Subcutaneous adipose tissue (tissue), 4 donors: Measurements from ENCODE around the gene SLC6A7. TPM values are rescaled to one million over a fixed set of nuclear protein-coding genes. Genes with fewer than 3 reads are reported as not detected.

Experiments used
- total RNA-seq, 4 donors: library from RNA; depleted of rRNA; stranded (reverse); fragments of >200 nt; gene quantifications; one replicate each; pipeline ENCODE4 v1.1.0, GENCODE V29; 2016
- TF ChIP-seq, protein P1 (sequence below): fragments of 450-650 bp; IDR thresholded peaks from one replicate; pipeline ENCODE4 v1.5.1; 2016; ENCODE audit warnings: low read depth, mild to moderate bottlenecking, control low read depth, antibody characterized with exemption, moderate library complexity

SLC6A7 gene
- total RNA-seq, 4 donors from 2014 or later: 0.17 TPM; not detected in 3

DNA sequence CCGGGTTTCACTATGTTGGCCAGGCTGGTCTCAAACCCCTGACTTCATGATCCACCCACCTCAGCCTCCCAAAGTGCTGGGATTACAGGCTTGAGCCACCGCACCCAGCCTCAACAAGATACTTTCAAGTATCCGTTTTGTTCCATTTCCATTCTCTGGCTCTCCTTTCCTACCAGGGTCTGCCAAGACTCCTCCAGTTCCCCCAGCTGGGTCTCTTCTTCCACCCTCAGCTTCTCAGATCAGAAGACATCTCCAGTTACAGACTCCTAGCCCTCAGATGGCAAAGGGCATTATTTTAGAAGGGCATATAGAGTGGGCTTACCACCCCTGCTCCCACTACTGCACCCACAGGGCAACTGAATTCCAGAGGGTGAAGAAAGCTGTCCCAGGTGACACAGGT is 32.7 kb upstream of the SLC6A7 start:
- TF ChIP-seq, protein P1, sequence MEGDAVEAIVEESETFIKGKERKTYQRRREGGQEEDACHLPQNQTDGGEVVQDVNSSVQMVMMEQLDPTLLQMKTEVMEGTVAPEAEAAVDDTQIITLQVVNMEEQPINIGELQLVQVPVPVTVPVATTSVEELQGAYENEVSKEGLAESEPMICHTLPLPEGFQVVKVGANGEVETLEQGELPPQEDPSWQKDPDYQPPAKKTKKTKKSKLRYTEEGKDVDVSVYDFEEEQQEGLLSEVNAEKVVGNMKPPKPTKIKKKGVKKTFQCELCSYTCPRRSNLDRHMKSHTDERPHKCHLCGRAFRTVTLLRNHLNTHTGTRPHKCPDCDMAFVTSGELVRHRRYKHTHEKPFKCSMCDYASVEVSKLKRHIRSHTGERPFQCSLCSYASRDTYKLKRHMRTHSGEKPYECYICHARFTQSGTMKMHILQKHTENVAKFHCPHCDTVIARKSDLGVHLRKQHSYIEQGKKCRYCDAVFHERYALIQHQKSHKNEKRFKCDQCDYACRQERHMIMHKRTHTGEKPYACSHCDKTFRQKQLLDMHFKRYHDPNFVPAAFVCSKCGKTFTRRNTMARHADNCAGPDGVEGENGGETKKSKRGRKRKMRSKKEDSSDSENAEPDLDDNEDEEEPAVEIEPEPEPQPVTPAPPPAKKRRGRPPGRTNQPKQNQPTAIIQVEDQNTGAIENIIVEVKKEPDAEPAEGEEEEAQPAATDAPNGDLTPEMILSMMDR: no peak

DNA sequence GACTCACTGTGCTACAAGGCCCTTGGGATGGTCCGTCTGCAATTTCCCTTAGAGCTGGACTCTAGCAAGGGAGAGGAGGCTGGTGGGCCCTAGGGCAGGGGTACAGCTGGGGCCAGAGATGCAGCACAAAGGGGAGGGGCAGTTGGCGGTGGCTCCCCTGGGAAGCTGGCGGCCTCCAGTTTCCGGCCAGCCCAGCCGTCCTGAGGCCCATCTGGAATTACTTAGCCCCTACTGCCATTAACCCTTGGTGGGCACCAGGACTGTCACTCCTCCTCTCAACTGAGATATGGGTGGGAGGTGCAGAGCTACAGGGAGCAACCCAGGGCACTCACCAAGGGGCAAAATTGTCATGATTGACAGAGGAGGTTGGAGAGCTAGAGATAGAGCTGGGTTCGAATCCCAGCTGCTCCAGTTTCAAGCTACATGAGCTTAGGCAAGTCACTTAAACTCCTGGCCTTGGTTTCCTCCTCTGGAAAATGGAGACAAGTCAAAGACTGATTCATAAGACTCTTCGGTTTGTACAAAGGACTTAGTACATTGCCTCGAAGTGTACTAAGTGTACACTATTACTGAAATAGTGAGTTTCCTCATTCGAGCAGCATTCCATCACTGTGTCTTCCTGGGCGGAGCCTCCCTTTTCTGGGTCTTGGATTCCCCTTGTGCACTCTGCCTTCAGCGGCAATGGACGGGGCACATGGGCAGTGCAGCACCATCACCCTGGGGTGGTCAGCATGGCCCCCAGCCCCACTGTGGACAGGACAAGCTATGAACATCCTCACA is 31.5 kb upstream of the SLC6A7 start:
- TF ChIP-seq, protein P1: no peak

DNA sequence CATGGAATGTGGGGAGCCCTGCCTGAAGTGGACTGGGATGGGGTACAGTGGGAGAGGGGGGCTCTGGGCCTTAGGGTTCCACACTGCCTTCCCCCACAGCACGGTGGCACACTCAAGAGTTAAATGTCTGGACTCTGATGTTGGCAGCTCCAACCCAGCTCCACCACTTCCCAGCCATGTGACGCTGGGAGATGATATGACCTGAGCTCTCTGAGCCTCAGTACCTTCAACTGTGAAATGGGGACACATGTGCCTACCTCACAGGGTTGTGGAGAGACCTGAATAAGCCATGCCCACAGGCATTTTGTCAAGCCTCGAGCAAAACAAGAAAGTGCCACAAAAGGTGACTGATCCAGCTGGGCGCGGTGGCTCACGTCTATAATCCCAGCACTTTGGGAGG is 30.8 kb upstream of the SLC6A7 start:
- TF ChIP-seq, protein P1: no peak

DNA sequence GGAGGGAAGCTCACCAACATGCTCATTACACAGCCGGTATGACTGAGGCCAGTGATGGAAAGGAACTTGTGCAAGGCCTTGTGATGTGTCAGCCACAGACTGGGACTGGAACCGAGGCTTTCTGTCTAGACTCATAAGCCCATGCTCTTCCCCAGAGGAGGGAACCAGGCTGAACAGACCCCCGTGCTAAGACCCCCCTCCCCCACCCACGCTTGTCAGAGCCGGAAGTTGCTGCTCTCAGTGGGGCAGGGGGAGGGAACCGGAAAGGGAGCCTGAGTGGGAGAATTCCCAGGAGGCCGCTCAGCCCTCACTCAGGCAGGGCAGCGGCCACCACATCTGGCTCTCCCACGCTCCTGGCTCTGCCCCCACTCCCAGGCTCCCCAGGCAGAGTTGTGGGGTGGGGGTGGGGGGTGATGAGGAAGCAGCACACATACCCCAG is 30.1 kb upstream of the SLC6A7 start:
- TF ChIP-seq, protein P1: no peak

DNA sequence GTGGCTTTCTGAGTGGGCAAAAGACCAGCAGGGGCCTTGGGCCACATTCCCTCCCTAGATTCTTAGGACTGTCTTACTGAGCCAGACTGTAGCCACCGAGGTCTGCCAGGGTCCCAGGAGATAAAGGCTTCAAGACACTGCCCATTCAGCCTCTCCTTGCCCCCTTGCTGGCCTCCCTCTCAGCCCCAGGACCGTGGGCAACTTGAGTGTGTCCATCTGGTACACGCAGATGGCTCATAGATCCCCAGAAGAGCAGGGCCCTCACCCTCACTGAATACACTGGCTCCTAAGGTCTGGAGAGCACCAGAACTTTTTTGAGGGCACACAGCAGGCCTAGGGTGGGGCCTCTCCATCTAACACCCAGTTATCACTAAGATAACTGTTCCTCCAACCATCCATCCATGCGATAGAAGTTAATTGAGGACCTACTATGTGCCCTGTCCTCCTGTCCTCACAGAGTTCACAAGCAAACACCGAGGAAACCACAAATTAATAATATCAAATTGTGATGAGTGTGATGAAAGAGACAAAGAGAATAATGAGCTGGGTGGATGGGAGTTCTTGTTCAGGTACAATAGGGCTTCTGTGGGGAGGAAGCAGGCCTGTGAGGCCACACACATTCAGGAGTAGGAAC is 29.3 kb upstream of the SLC6A7 start:
- TF ChIP-seq, protein P1: no peak

DNA sequence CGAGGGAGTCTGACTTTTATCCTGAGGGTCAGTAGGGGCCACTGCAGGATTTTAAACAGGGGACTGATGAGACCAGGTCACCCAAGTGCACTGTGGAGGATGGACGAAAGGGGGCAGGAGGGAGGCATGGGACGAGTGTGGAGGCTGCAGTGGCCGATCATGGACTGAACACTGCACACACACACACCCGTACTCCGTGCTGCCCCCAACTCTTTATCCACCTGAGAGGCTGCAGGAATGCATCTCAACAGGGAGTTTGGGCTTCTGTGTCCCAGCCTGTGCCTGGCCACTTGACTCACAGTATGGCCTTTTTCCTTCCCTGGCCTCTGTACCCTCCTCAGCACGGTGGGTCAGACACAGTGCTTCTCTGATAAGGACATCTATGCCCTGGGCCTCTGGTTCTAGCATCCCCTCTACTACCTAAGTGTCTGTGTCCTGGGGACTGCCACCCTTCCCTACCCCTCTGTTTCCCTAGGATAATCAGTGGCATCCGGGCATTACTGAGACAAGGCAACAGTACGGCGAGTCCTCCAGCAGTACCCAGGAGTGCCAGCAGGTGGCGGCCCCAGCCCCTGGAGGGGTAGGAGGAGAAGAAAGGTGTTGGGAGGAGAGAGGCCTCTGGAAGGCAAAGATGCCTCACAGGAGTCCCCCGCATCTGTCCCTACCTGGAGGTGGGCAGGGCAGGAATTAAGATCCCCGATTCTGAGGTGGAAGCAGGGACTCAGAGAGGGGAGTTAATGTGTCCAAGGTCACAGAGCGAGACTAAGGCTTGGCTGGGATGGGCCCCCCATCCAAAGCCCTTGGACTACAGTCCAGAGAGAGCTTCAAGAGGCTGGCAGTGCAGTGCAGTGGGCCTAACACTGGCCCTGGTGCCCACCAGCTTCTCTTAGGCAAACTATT is 28.4 kb upstream of the SLC6A7 start:
- TF ChIP-seq, protein P1: no peak

DNA sequence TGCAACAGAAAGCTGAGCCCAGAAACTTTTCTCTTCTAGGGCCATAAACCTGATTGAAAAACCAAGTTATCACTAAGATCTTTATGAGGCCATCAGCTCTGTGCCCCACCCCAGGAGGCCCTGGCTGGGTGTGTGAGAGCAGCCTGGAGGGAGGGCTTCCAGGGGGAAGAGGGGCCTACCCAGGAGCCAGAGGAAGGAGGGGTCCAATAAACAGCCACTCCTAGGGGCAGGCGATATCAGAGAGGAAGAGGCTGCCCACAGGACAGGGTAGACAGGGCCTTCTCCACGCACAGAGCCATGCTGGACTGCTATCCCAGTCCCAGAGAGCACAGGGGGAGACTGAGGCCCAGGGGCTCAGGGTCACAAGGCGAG is 27.7 kb upstream of the SLC6A7 start:
- TF ChIP-seq, protein P1: no peak
